MM.1S (cell line): ENCODE data around the gene CFHR5.

Source experiments
- CTCF ChIP-seq: fragments of 300-600 bp; sonication (generic); IDR thresholded peaks from 2 replicates; pipeline ENCODE4 v1.5.1; 2016; ENCODE audit warnings: antibody characterized with exemption, low read length, mixed read lengths
- EZH2 ChIP-seq: fragments of 300-600 bp; sonication (generic); optimal IDR thresholded peaks from 2 replicates; pipeline ENCODE3; 2017; ENCODE audit warnings: low read depth, mild to moderate bottlenecking, antibody characterized with exemption, low read length, mixed read lengths
- EZH2phosphoT487 ChIP-seq: fragments of 300-600 bp; sonication (generic); IDR thresholded peaks from 2 replicates; pipeline ENCODE4 v1.6.1; 2018; ENCODE audit warnings: antibody characterized with exemption, low read length

- TF ChIP-seq CTCF (no peak), EZH2phosphoT487 (no peak), EZH2 (no peak)
Measured at GRCh38 chr1:196977278-196977677, at the start of gene CFHR5.
